Measurements from ENCODE around the gene EGFL7.

DNA sequence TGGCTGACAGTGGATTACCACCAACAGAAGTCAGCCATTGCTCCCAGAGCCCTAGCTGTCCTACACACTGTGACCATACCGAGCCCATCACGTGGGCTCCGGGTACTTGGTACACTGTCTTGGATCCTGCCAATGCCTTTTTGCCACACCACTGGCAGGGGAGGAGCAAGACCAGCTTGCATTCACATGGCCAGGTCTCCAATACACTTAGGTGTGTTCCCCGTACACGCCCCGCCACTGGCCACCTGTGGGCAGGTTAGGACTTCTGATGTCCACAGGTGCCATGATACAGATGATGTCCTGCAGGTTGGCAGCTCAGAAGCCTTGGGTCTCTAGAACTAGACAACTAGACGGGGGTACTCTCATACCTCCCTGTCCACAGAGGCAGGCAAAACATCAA is 44.3 kb downstream of the EGFL7 start:
- TF ChIP-seq EP300 (IDR thresholded peaks at IDR 0.05; ENCODE audit: borderline replicate concordance in 1 of 2, low read depth in 2 of 2, low read length in 2 of 2) (no peak), SIN3A (conservative IDR thresholded peaks at IDR 0.05 in 1 of 2, IDR thresholded peaks at IDR 0.05 in 1 of 2; ENCODE audit: low read depth in 1 of 2, low read length in 2 of 2) (no peak)
